HepG2 (cell line): ENCODE results near the gene ENTREP1. TPM values are rescaled to one million over a fixed set of nuclear protein-coding genes. Genes with fewer than 3 reads are reported as not detected.

Source experiments
- ATAC-seq: fragments of 200-7000 bp; cut with Tn5 transposase; 3 replicates; pipeline ENCODE4 v1.9.1; 2020; ENCODE audit warnings: mild to moderate bottlenecking, moderate library complexity
- BruUV-seq: library from RNA; stranded (reverse); fragments of 400-500 nt; replicated peaks from 2 replicates; lab custom pipeline; 2021; lab: Mats Ljungman, UMichigan
- CTCF ChIA-PET: fragments of 300-600 bp; formaldehyde crosslinking; extraction: SDS; loops from one replicate; lab custom pipeline; 2021; ENCODE audit warnings: low total read pairs, inconsistent platforms, low intra/inter-chr PET ratio; lab: Yijun Ruan, JAX
- POLR2A ChIA-PET: fragments of 350-600 bp; sonication (Branson Sonifier 250); formaldehyde crosslinking; loops from one replicate; lab custom pipeline; 2020; ENCODE audit warnings: antibody characterized with exemption, inconsistent platforms; lab: Yijun Ruan, JAX
- DNase-seq: peaks from one replicate; pipeline ENCODE4 v3.0.0-alpha.2; 2015; ENCODE audit warnings: low spot score
- FAIRE-seq: peaks from 3 replicates; lab custom pipeline; 2011; peaks lifted over from hg19 to GRCh38; lab: Jason Lieb, UNC
- H2AFZ ChIP-seq: one replicate; pipeline ENCODE4 v1.6.1; 2011; ENCODE audit warnings: low read length, inconsistent platforms
- H3K27ac ChIP-seq: fragments of 300-600 bp; 3 replicates; pipeline ENCODE4 v1.8.0; 2011; ENCODE audit warnings: mixed run types, mild to moderate bottlenecking, mixed read lengths, low read length, inconsistent platforms; ENCODE audit not compliant: insufficient read depth; ENCODE audit errors: extremely low read length
- H3K27me3 ChIP-seq, 2 experiments: fragments of 200-600 bp in 1 of 2; 2 replicates in 1 of 2; 3 replicates in 1 of 2; pipeline versions ENCODE4 v1.6.0 to v1.8.0; 2011; ENCODE audit warnings: low read length in 2 of 2, mild to moderate bottlenecking in 2 of 2, moderate library complexity in 2 of 2, inconsistent platforms in 1 of 2; ENCODE audit not compliant: insufficient read depth in 2 of 2, control insufficient read depth in 1 of 2
- H3K36me3 ChIP-seq, 2 experiments: fragments of 200-600 bp in 1 of 2; replicated peaks in 1 of 2; 2 replicates in 1 of 2; 3 replicates in 1 of 2; pipeline versions ENCODE4 v1.5.1 to v1.8.0; 2011; ENCODE audit warnings: low read length in 2 of 2, inconsistent platforms in 1 of 2; ENCODE audit not compliant: insufficient read depth in 2 of 2, control insufficient read depth in 1 of 2
- H3K4me1 ChIP-seq: 2 replicates; pipeline ENCODE4 v1.5.1; 2012; ENCODE audit warnings: low read length, inconsistent platforms; ENCODE audit not compliant: insufficient read depth
- H3K4me2 ChIP-seq: 2 replicates; pipeline ENCODE4 v1.6.0; 2011; ENCODE audit warnings: low read depth, low read length, inconsistent platforms
- H3K4me3 ChIP-seq, 3 experiments: fragments of 200-600 bp in 1 of 3; sonication (generic), shearing (Covaris generic) in 1 of 3; replicated peaks in 1 of 3; 2 replicates each; pipeline ENCODE4 v1.5.1; 2011 to 2016; ENCODE audit warnings: low read length in 3 of 3, inconsistent platforms in 2 of 3, low read depth in 2 of 3, mild to moderate bottlenecking in 2 of 3, control low read depth in 1 of 3, mixed read lengths in 1 of 3; ENCODE audit not compliant: insufficient read depth in 1 of 3
- H3K79me2 ChIP-seq: one replicate; pipeline ENCODE4 v1.6.1; 2011; ENCODE audit warnings: low read length, inconsistent platforms; ENCODE audit not compliant: insufficient read depth
- H3K9ac ChIP-seq: 2 replicates; pipeline ENCODE4 v1.6.0; 2011; ENCODE audit warnings: mild to moderate bottlenecking, low read depth, low read length, inconsistent platforms; ENCODE audit not compliant: insufficient read depth
- H3K9me3 ChIP-seq: 2 replicates; pipeline ENCODE4 v1.5.1; 2012; ENCODE audit warnings: mild to moderate bottlenecking, low read length
- H4K20me1 ChIP-seq: 2 replicates; pipeline ENCODE4 v1.6.0; 2011; ENCODE audit warnings: inconsistent platforms, mild to moderate bottlenecking, low read length, moderate library complexity; ENCODE audit not compliant: insufficient read depth
- ERF ChIP-seq: IDR thresholded peaks from 2 replicates; pipeline ENCODE4 v1.6.1; 2018; ENCODE audit warnings: missing biosample characterization, missing genetic modification reagents
- HNRNPK ChIP-seq: fragments of 200-400 bp; formaldehyde crosslinking; IDR thresholded peaks from 2 replicates; pipeline ENCODE4 v1.6.1; 2018; ENCODE audit warnings: low read length, low read depth, moderate library complexity, mild to moderate bottlenecking; ENCODE audit not compliant: poor library complexity, severe bottlenecking
- MAFF ChIP-seq: IDR thresholded peaks from 2 replicates; pipeline ENCODE4 v1.6.1; 2011; ENCODE audit warnings: low read depth, low read length, improper control_type of control experiment
- MAFK ChIP-seq, 2 experiments: IDR thresholded peaks in 1 of 2; conservative IDR thresholded peaks in 1 of 2; 2 replicates each; pipeline ENCODE4 v1.6.1; 2011; ENCODE audit warnings: improper control_type of control experiment in 2 of 2, low read length in 2 of 2
- SOX5 ChIP-seq: IDR thresholded peaks from 2 replicates; pipeline ENCODE4 v1.6.1; 2016; ENCODE audit warnings: borderline replicate concordance
- TRIM24 ChIP-seq: sonication (generic); formaldehyde crosslinking; IDR thresholded peaks from 2 replicates; pipeline ENCODE4 v1.8.0; 2022; ENCODE audit warnings: mild to moderate bottlenecking, missing genetic modification reagents
- ZC3H13 ChIP-seq: sonication (generic); formaldehyde crosslinking; IDR thresholded peaks from 2 replicates; pipeline ENCODE4 v1.8.1; 2023; ENCODE audit warnings: mild to moderate bottlenecking, missing genetic modification reagents, moderate library complexity
- WGBS: methylation state at CpG from one replicate; pipeline ENCODE4 v1.1.6; 2017; ENCODE audit warnings: low lambda C conversion rate; 5-methylcytosine and 5-hydroxymethylcytosine counted together
- in situ Hi-C: cut with HindIII; loops from 2 replicates; pipeline ENCODE4 v1.10.0; 2017; ENCODE audit warnings: low pct_unique_long_range_greater_than_20kb; ENCODE audit not compliant: extremely low pct_ligation_motif_present
- intact Hi-C: fragments of 100-400 bp; cut with micrococcal nuclease; formaldehyde crosslinking; loops from one replicate; pipeline ENCODE4 v1.10.0; 2022; ENCODE audit not compliant: unreplicated experiment
- polyA plus RNA-seq, 8 experiments: library from polyadenylated mRNA; depleted of rRNA in 3 of 8; stranded (reverse) in 7 of 8; unstranded in 1 of 8; fragments of >200 nt; fragmentation: Illumina TruSeq in 4 of 8; extraction: Trizol in 4 of 8; gene quantifications; 2 replicates each; pipeline versions ENCODE4 v1.2.1 to v1.2.3, GENCODE V29; 2011 to 2016; ENCODE audit warnings: low read depth in 4 of 8, missing spikeins in 1 of 8, mixed read lengths in 1 of 8; ENCODE audit not compliant: insufficient read depth in 1 of 8
- total RNA-seq, 5 experiments: library from RNA; depleted of rRNA; stranded (reverse); fragments of >200 nt; fragmentation: Illumina TruSeq; extraction: Trizol; gene quantifications; 2 replicates each; pipeline ENCODE4 v1.2.3, GENCODE V29; 2016; ENCODE audit warnings: low read depth in 1 of 5

Gene ENTREP1
- total and polyA plus RNA-seq, 2 of the 13 experiments (the other 11 are each of a cell fraction or from before 2014, with no cell fraction given), result not detected

GRCh38 chr9:69279084-69279731 lies 45.8 kb upstream of the ENTREP1 start (continued):
- TF ChIP-seq SOX5 (CRISPR knock-in tag), result no peak

- Histone ChIP-seq H3K9ac (no peak overlapping the region), H4K20me1 (no peaks in the 10 kb centered on the region), H3K4me2 (no peak overlapping the region), H3K27me3 (no peaks in the 10 kb centered on the region; a peak in 1 of 5 replicates), H3K4me3 (no peak overlapping the region), H3K27ac (no peak overlapping the region), H3K36me3 (no peaks in the 10 kb centered on the region), H3K9me3 (no peaks in the 10 kb centered on the region), H2AFZ (no peak overlapping the region), H3K79me2 (no peaks in the 10 kb centered on the region), H3K4me1 (no peaks in the 10 kb centered on the region)
- in situ Hi-C loops, result no loop called here
- ATAC-seq (no peak), FAIRE-seq (no peak), DNase-seq (no peak)
- peak; percentile 29 for TF ChIP-seq HNRNPK
- no peak for TF ChIP-seq TRIM24 (CRISPR knock-in tag)
- TF ChIP-seq ERF (CRISPR knock-in tag), result no peak
- TF ChIP-seq MAFK (conservative IDR thresholded peaks at IDR 0.05 in 1 of 2, IDR thresholded peaks at IDR 0.05 in 1 of 2; ENCODE audit: low read length in 2 of 2), result peak; percentile 85 to 93
- TF ChIP-seq MAFF, result peak; percentile 90
- intact Hi-C loops, result loop anchor here (5.0 kb wide), 1 partner anchor 52 kb away; no protein-coding TSS in a partner anchor
- under 1% methylated on average over 3 of the region's 3 CpGs for WGBS
- POLR2A ChIA-PET, result no interaction called here
- no TSS peak for BruUV-seq
- CTCF ChIA-PET, result no interaction called here
Observed at GRCh38 chr9:69279733-69280132, 45.3 kb upstream of the ENTREP1 start.

- Histone ChIP-seq H3K27me3 (no peaks in the 10 kb centered on the region), H3K36me3 (no peaks in the 10 kb centered on the region), H3K4me3 (no peak overlapping the region), H4K20me1 (no peaks in the 10 kb centered on the region), H2AFZ (no peak overlapping the region), H3K79me2 (no peaks in the 10 kb centered on the region), H3K4me1 (no peaks in the 10 kb centered on the region), H3K9ac (no peak overlapping the region), H3K27ac (no peak overlapping the region), H3K4me2 (no peak overlapping the region), H3K9me3 (no peaks in the 10 kb centered on the region)
- intact Hi-C loops (no loop called here), in situ Hi-C loops (no loop called here)
- TF ChIP-seq ZC3H13 (CRISPR knock-in tag), result no peak
- no TSS peak for BruUV-seq
- 57% methylated on average over 2 of the region's 2 CpGs for WGBS
- DNase-seq (no peak), ATAC-seq (no peak), FAIRE-seq (no peak)
- CTCF ChIA-PET, result no interaction called here
- POLR2A ChIA-PET, result no interaction called here
Observed at GRCh38 chr9:69283003-69283402, 42.0 kb upstream of the ENTREP1 start.
